SK-N-SH (cell line): ENCODE measurements around the gene FERD3L. TPM values are rescaled to one million over a fixed set of nuclear protein-coding genes. Genes with fewer than 3 reads are reported as not detected.

Source experiments
- CTCF ChIA-PET: fragments of 300-600, 350-600 bp; formaldehyde crosslinking; extraction: SDS; loops from one replicate; lab custom pipeline; 2021; lab: Yijun Ruan, JAX
- POLR2A ChIA-PET: fragments of 350-600 bp; sonication (Branson Sonifier 250); formaldehyde crosslinking; extraction: SDS; loops from one replicate; lab custom pipeline; 2020; ENCODE audit warnings: antibody characterized with exemption, inconsistent platforms; lab: Yijun Ruan, JAX
- DNase-seq: peaks from one replicate; pipeline ENCODE4 v3.0.0; 2012
- H2AFZ ChIP-seq: fragments of 200-600 bp; sonication (generic); 2 replicates; pipeline ENCODE4 v1.8.1; 2016; ENCODE audit warnings: antibody characterized with exemption, mild to moderate bottlenecking, low read depth
- H3F3A ChIP-seq: fragments of 200-600 bp; sonication (generic); replicated peaks from 2 replicates; pipeline ENCODE3; 2016; ENCODE audit warnings: antibody characterized with exemption, mild to moderate bottlenecking; ENCODE audit not compliant: insufficient read depth
- H3K27ac ChIP-seq, 2 experiments: fragments of 200-500 bp in 1 of 2; fragments of 200-600 bp in 1 of 2; sonication (Bioruptor generic) in 1 of 2; sonication (generic), shearing (Covaris generic) in 1 of 2; 2 replicates each; pipeline versions ENCODE4 v1.5.1 to v1.6.1; 2014 to 2016; ENCODE audit warnings: low read depth in 2 of 2, inconsistent platforms in 1 of 2, low read length in 1 of 2, mild to moderate bottlenecking in 1 of 2, mixed read lengths in 1 of 2
- H3K27me3 ChIP-seq: fragments of 200-600 bp; sonication (generic), shearing (Covaris generic); 2 replicates; pipeline ENCODE4 v1.6.1; 2016; ENCODE audit warnings: mixed run types; ENCODE audit not compliant: insufficient read depth
- H3K36me3 ChIP-seq, 2 experiments: fragments of 200-500 bp in 1 of 2; fragments of 200-600 bp in 1 of 2; sonication (Bioruptor generic) in 1 of 2; sonication (generic) in 1 of 2; replicated peaks in 1 of 2; 2 replicates each; pipeline versions ENCODE3 to v1.5.1; 2014 to 2016; ENCODE audit warnings: low read length in 1 of 2, mild to moderate bottlenecking in 1 of 2; ENCODE audit not compliant: insufficient read depth in 2 of 2, control insufficient read depth in 1 of 2
- H3K4me1 ChIP-seq, 2 experiments: fragments of 200-500 bp in 1 of 2; fragments of 200-600 bp in 1 of 2; sonication (Bioruptor generic) in 1 of 2; sonication (generic), shearing (Covaris generic) in 1 of 2; 2 replicates each; pipeline versions ENCODE4 v1.5.1 to v1.6.1; 2014 to 2016; ENCODE audit warnings: low read depth in 1 of 2, low read length in 1 of 2, mixed run types in 1 of 2; ENCODE audit not compliant: insufficient read depth in 2 of 2, control insufficient read depth in 1 of 2
- H3K4me2 ChIP-seq: fragments of 200-600 bp; sonication (generic), shearing (Covaris generic); 2 replicates; pipeline ENCODE4 v1.6.1; 2017; ENCODE audit warnings: mixed run types
- H3K4me3 ChIP-seq, 2 experiments: fragments of 200-500 bp in 1 of 2; fragments of 200-600 bp in 1 of 2; sonication (Bioruptor generic) in 1 of 2; sonication (generic), shearing (Covaris generic) in 1 of 2; 2 replicates each; pipeline versions ENCODE4 v1.5.1 to v1.8.1; 2014 to 2016; ENCODE audit warnings: low read depth in 2 of 2, inconsistent platforms in 1 of 2, low read length in 1 of 2, mild to moderate bottlenecking in 1 of 2, mixed read lengths in 1 of 2, moderate library complexity in 1 of 2
- H3K79me2 ChIP-seq: fragments of 200-600 bp; sonication (generic); 2 replicates; pipeline ENCODE4 v1.8.1; 2017; ENCODE audit warnings: mild to moderate bottlenecking; ENCODE audit not compliant: insufficient read depth
- H3K9ac ChIP-seq: fragments of 200-600 bp; sonication (generic); 2 replicates; pipeline ENCODE4 v1.6.1; 2017; ENCODE audit warnings: mixed run types
- H3K9me2 ChIP-seq: fragments of 200-600 bp; sonication (generic); 2 replicates; pipeline ENCODE4 v1.6.1; 2017; ENCODE audit warnings: mixed run types
- H3K9me3 ChIP-seq: fragments of 200-600 bp; sonication (generic); 2 replicates; pipeline ENCODE4 v1.6.1; 2017; ENCODE audit warnings: mixed run types, mild to moderate bottlenecking, moderate library complexity
- H4K20me1 ChIP-seq: fragments of 200-600 bp; sonication (generic); 2 replicates; pipeline ENCODE4 v1.6.1; 2017; ENCODE audit warnings: mild to moderate bottlenecking, mixed run types; ENCODE audit not compliant: insufficient read depth
- CHD2 ChIP-seq: fragments of 150-350 bp; IDR thresholded peaks from 2 replicates; pipeline ENCODE4 v1.6.1; 2018; ENCODE audit warnings: low read length; ENCODE audit not compliant: partially characterized antibody
- CTCF ChIP-seq: fragments of 200-600 bp; sonication (generic); IDR thresholded peaks from 2 replicates; pipeline ENCODE4 v1.6.1; 2017; ENCODE audit warnings: antibody characterized with exemption, mild to moderate bottlenecking, moderate library complexity
- FOSL2 ChIP-seq: IDR thresholded peaks from 2 replicates; pipeline ENCODE4 v1.4.0; 2012; ENCODE audit warnings: low read depth, mild to moderate bottlenecking, moderate library complexity, borderline replicate concordance
- FOXJ3 ChIP-seq: sonication (generic); formaldehyde crosslinking; IDR thresholded peaks from 2 replicates; pipeline ENCODE4 v1.5.1; 2020; ENCODE audit warnings: mild to moderate bottlenecking, missing genetic modification reagents
- FOXM1 ChIP-seq: IDR thresholded peaks from 2 replicates; pipeline ENCODE4 v1.4.0; 2012; ENCODE audit warnings: low read depth, mild to moderate bottlenecking
- GABPA ChIP-seq: IDR thresholded peaks from 2 replicates; pipeline ENCODE4 v1.4.0; 2012; ENCODE audit warnings: low read depth, mild to moderate bottlenecking
- GATA2 ChIP-seq: sonication (generic); formaldehyde crosslinking; IDR thresholded peaks from 2 replicates; pipeline ENCODE4 v1.5.0; 2020; ENCODE audit warnings: mild to moderate bottlenecking, missing genetic modification reagents
- IRF3 ChIP-seq: fragments of 150-350 bp; IDR thresholded peaks from 2 replicates; pipeline ENCODE4 v1.6.1; 2016; ENCODE audit warnings: mild to moderate bottlenecking, low read depth, low read length
- MAX ChIP-seq: IDR thresholded peaks from 2 replicates; pipeline ENCODE4 v1.4.0; 2012; ENCODE audit warnings: low read depth
- PBX3 ChIP-seq: IDR thresholded peaks from 2 replicates; pipeline ENCODE4; 2012
- RAD21 ChIP-seq: IDR thresholded peaks from 2 replicates; pipeline ENCODE4 v1.6.1; 2012; ENCODE audit warnings: mild to moderate bottlenecking, low read length
- SIN3A ChIP-seq: IDR thresholded peaks from 2 replicates; pipeline ENCODE4 v1.6.1; 2012; ENCODE audit warnings: low read depth, mild to moderate bottlenecking, low read length, moderate library complexity, borderline replicate concordance
- TAF1 ChIP-seq: IDR thresholded peaks from 2 replicates; pipeline ENCODE4 v1.6.1; 2012; ENCODE audit warnings: low read depth, mild to moderate bottlenecking, low read length, moderate library complexity, borderline replicate concordance
- TCF12 ChIP-seq: IDR thresholded peaks from 2 replicates; pipeline ENCODE4 v1.4.0; 2012
- TEAD4 ChIP-seq: IDR thresholded peaks from 2 replicates; pipeline ENCODE4 v1.4.0; 2012; ENCODE audit warnings: mild to moderate bottlenecking, borderline replicate concordance; ENCODE audit not compliant: insufficient read depth
- USF2 ChIP-seq: fragments of 150-350 bp; IDR thresholded peaks from 2 replicates; pipeline ENCODE4 v1.6.1; 2017; ENCODE audit warnings: antibody characterized with exemption, low read length, low read depth, borderline replicate concordance
- YY1 ChIP-seq: IDR thresholded peaks from 2 replicates; pipeline ENCODE4 v1.4.0; 2012; ENCODE audit warnings: low read depth, mild to moderate bottlenecking
- WGBS: methylation state at CpG from one replicate; pipeline ENCODE4 v1.1.6; 2017; ENCODE audit warnings: low lambda C conversion rate; 5-methylcytosine and 5-hydroxymethylcytosine counted together
- polyA plus RNA-seq, 3 experiments: library from polyadenylated mRNA; depleted of rRNA; stranded (reverse); fragments of >200 nt; gene quantifications; 2 replicates each; pipeline ENCODE4 v1.2.3, GENCODE V29; 2012

FERD3L gene
- polyA plus RNA-seq, 1 of the 3 experiments (the other 2 are of a cell fraction) = not detected

- no peaks in the 10 kb centered on the region for H3K9me2 ChIP-seq
- 8% methylated on average over 48 of the region's 49 CpGs for WGBS
- H3K4me2 ChIP-seq = peak overlapping the region; percentile 88
- H2AFZ ChIP-seq = peak overlapping the region; percentile 54; the same call in 1 of the 2 replicates
- peak; percentile 71 for DNase-seq
- H3K36me3 ChIP-seq = peaks cover 6 to 51% of the 10 kb centered on the region in 2 experiments
- H3F3A ChIP-seq = peaks cover 42% of the 10 kb centered on the region
- ChIA-PET CTCF (interaction anchor here (0.5 to 7.5 kb wide), 15 partner anchors 9 to 754 kb away, joined by 3 to 92 read pairs (median 4); partner anchors contain the start of gene TWIST1), POLR2A (interaction anchor here (0.6 to 7.2 kb wide), 23 partner anchors 9 to 613 kb away, joined by 3 to 151 read pairs (median 6); partner anchors contain the start of genes HDAC9 and TWIST1)
- H3K27ac ChIP-seq = peak overlapping the region; percentile 96 to 100
- H3K9me3 ChIP-seq = no peaks in the 10 kb centered on the region
- no peaks in the 10 kb centered on the region for H4K20me1 ChIP-seq
- peak overlapping the region; percentile 92 to 100 for H3K4me3 ChIP-seq
- H3K9ac ChIP-seq = peak overlapping the region; percentile 95
- TF ChIP-seq TEAD4 = peak; percentile 28; the same call in 1 of the 2 replicates
- no peak for TF ChIP-seq CHD2
- peak; percentile 48; the same call in 1 of the 2 replicates for TF ChIP-seq TAF1
- 0 out of 2 replicates have a peak, but pooled peaks have one; percentile 3 for TF ChIP-seq RAD21
- TF ChIP-seq CTCF = 0 out of 2 replicates have a peak, but pooled peaks have one; percentile 5
- no peak for TF ChIP-seq IRF3
- no peak for TF ChIP-seq GABPA
- TF ChIP-seq PBX3 = peak; percentile 82
- TF ChIP-seq YY1 = no peak
- 0 out of 2 replicates have a peak, but pooled peaks have one; percentile 18 for TF ChIP-seq FOXM1
- peak; percentile 3; the same call in 1 of the 2 replicates for TF ChIP-seq TCF12
- TF ChIP-seq SIN3A = 0 out of 2 replicates have a peak, but pooled peaks have one; percentile 56
- TF ChIP-seq USF2 = no peak
- TF ChIP-seq FOXJ3 (CRISPR knock-in tag) = peak; percentile 41; the same call in 1 of the 2 replicates
- peak; percentile 50; the same call in 1 of the 2 replicates for TF ChIP-seq GATA2 (CRISPR knock-in tag)
- TF ChIP-seq FOSL2 = no peak
- TF ChIP-seq MAX = peak; percentile 9; the same call in 1 of the 2 replicates
- H3K79me2 ChIP-seq = peaks cover 100% of the 10 kb centered on the region
- peaks cover 23 to 90% of the 10 kb centered on the region in 2 experiments; a peak in 3 of 4 replicates for H3K4me1 ChIP-seq
- H3K27me3 ChIP-seq = no peaks in the 10 kb centered on the region
These were observed 38.8 kb downstream of the FERD3L start for GRCh38 chr7:19106241-19107080.
